Smooth muscle cell (in vitro differentiated cells): ENCODE data around the gene NOVA1. TPM values are rescaled to one million over a fixed set of nuclear protein-coding genes. Genes with fewer than 3 reads are reported as not detected.

Source experiments
- DNase-seq: peaks from one replicate; lab custom pipeline; 2025; ENCODE audit not compliant: unreplicated experiment; lab: John Stamatoyannopoulos, UW
- H2AFZ ChIP-seq: fragments of 200-600 bp; sonication (generic); 2 replicates; pipeline ENCODE4 v1.6.0; 2016; ENCODE audit warnings: antibody characterized with exemption, low read depth, mild to moderate bottlenecking
- H3F3A ChIP-seq: fragments of 200-600 bp; sonication (generic); 2 replicates; pipeline ENCODE4 v1.6.0; 2017; ENCODE audit warnings: antibody characterized with exemption, low read depth
- H3K27ac ChIP-seq: fragments of 200-600 bp; sonication (generic); 2 replicates; pipeline ENCODE4 v1.5.1; 2016; ENCODE audit warnings: low read depth, mild to moderate bottlenecking
- H3K27me3 ChIP-seq: fragments of 200-600 bp; sonication (generic); 2 replicates; pipeline ENCODE4 v1.6.1; 2016; ENCODE audit warnings: low read depth, mild to moderate bottlenecking
- H3K36me3 ChIP-seq: fragments of 200-600 bp; sonication (generic); 2 replicates; pipeline ENCODE4 v1.5.1; 2016; ENCODE audit warnings: low read depth
- H3K4me1 ChIP-seq: fragments of 200-600 bp; sonication (generic); 2 replicates; pipeline ENCODE4 v1.5.1; 2016; ENCODE audit warnings: low read depth
- H3K4me2 ChIP-seq: fragments of 200-600 bp; sonication (generic); 2 replicates; pipeline ENCODE4 v1.6.0; 2016; ENCODE audit warnings: mild to moderate bottlenecking
- H3K4me3 ChIP-seq: fragments of 200-600 bp; sonication (generic); 2 replicates; pipeline ENCODE4 v1.5.1; 2016; ENCODE audit warnings: mild to moderate bottlenecking
- H3K79me2 ChIP-seq: fragments of 200-600 bp; sonication (generic); 2 replicates; pipeline ENCODE4 v1.6.0; 2016; ENCODE audit warnings: low read depth, mild to moderate bottlenecking
- H3K9ac ChIP-seq: fragments of 200-600 bp; sonication (generic); 2 replicates; pipeline ENCODE4 v1.6.0; 2016; ENCODE audit warnings: low read depth
- H3K9me3 ChIP-seq: fragments of 200-600 bp; sonication (generic); replicated peaks from 2 replicates; pipeline ENCODE4 v1.5.1; 2016; ENCODE audit warnings: low read depth
- H4K20me1 ChIP-seq: fragments of 200-600 bp; sonication (generic); 2 replicates; pipeline ENCODE4 v1.6.0; 2016; ENCODE audit warnings: low read depth
- WGBS: methylation state at CpG from one replicate; pipeline ENCODE4 v1.1.7; 2016; ENCODE audit warnings: low lambda C conversion rate; 5-methylcytosine and 5-hydroxymethylcytosine counted together
- polyA plus RNA-seq: library from polyadenylated mRNA; unstranded; fragments of >200 nt; fragmentation: Nextera tagmentation; extraction: Ambion mirVana; gene quantifications from 2 replicates; pipeline ENCODE4 v1.2.1, GENCODE V29; 2016
- total RNA-seq: library from RNA; depleted of rRNA; stranded (reverse); fragments of >200 nt; gene quantifications from 2 replicates; pipeline ENCODE4 v1.2.3, GENCODE V29; 2014
- TF ChIP-seq, protein P1 (sequence below): fragments of 200-600 bp; sonication (generic); IDR thresholded peaks from 2 replicates; pipeline ENCODE4 v1.5.1; 2017; ENCODE audit warnings: borderline replicate concordance, mild to moderate bottlenecking, antibody characterized with exemption; ENCODE audit not compliant: insufficient read depth, poor library complexity, severe bottlenecking

Gene NOVA1
- total and polyA plus RNA-seq, 2 experiments from 2014 or later: 1.2 to 4.6 TPM

- Histone ChIP-seq H3K9ac (no peak overlapping the region), H3K4me1 (no peaks in the 10 kb centered on the region), H3K27me3 (no peaks in the 10 kb centered on the region), H3K4me3 (no peak overlapping the region), H3K36me3 (no peaks in the 10 kb centered on the region), H3K4me2 (no peak overlapping the region), H3K27ac (no peak overlapping the region), H3K79me2 (no peaks in the 10 kb centered on the region), H3F3A (no peaks in the 10 kb centered on the region), H4K20me1 (no peaks in the 10 kb centered on the region), H3K9me3 (no peaks in the 10 kb centered on the region), H2AFZ (no peak overlapping the region)
- no peak for DNase-seq
- 79% methylated on average over 3 of the region's 3 CpGs for WGBS
- TF ChIP-seq, protein P1, sequence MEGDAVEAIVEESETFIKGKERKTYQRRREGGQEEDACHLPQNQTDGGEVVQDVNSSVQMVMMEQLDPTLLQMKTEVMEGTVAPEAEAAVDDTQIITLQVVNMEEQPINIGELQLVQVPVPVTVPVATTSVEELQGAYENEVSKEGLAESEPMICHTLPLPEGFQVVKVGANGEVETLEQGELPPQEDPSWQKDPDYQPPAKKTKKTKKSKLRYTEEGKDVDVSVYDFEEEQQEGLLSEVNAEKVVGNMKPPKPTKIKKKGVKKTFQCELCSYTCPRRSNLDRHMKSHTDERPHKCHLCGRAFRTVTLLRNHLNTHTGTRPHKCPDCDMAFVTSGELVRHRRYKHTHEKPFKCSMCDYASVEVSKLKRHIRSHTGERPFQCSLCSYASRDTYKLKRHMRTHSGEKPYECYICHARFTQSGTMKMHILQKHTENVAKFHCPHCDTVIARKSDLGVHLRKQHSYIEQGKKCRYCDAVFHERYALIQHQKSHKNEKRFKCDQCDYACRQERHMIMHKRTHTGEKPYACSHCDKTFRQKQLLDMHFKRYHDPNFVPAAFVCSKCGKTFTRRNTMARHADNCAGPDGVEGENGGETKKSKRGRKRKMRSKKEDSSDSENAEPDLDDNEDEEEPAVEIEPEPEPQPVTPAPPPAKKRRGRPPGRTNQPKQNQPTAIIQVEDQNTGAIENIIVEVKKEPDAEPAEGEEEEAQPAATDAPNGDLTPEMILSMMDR: no peak
Measured at GRCh38 chr14:26454105-26454504, 143.7 kb downstream of the NOVA1 start.

DNA sequence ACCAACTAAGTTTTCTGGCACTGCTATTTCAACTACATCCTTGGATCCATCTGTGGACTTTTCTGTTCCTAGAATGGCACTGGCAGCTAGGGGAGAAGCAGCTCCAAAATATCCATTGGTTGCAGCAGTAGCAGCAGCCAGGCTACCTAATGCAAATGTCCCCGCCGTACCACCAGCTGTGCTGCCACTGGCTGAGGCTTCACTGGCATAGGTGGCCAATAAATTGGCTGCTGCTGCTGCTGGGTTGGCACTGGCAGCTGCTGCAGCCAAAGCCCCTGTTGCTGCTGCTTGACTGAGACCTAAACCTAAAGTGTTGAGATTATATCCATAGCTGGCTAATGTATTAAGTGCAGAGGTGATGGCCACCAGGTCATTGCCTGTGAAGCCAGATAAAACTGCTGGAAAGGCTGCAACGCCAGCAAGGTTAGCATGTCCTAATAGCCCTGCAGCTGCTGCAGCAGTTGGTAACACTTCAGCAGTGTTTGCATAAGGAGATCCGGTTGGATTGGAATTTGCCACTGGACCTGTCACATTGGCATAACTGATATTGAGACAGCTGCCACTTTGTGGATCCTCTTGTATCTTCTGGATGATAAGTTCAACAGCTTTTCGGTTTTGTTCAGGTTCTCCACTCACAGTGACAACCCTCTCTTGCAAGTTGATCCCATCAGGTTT, 149.5 kb downstream of the NOVA1 start:
- no peak for DNase-seq
- no peaks in the 10 kb centered on the region for H3K79me2 ChIP-seq
- WGBS: 89% methylated on average over 5 of the region's 5 CpGs
- H2AFZ ChIP-seq: no peak overlapping the region
- no peaks in the 10 kb centered on the region for H3K9me3 ChIP-seq
- H3K36me3 ChIP-seq: no peaks in the 10 kb centered on the region
- no peaks in the 10 kb centered on the region for H4K20me1 ChIP-seq
- H3K4me1 ChIP-seq: no peaks in the 10 kb centered on the region
- no peaks in the 10 kb centered on the region for H3F3A ChIP-seq
- no peak overlapping the region for H3K4me2 ChIP-seq
- no peak overlapping the region for H3K9ac ChIP-seq
- TF ChIP-seq, protein P1: no peak
- H3K27me3 ChIP-seq: no peaks in the 10 kb centered on the region
- H3K27ac ChIP-seq: no peak overlapping the region
- H3K4me3 ChIP-seq: no peak overlapping the region

DNA sequence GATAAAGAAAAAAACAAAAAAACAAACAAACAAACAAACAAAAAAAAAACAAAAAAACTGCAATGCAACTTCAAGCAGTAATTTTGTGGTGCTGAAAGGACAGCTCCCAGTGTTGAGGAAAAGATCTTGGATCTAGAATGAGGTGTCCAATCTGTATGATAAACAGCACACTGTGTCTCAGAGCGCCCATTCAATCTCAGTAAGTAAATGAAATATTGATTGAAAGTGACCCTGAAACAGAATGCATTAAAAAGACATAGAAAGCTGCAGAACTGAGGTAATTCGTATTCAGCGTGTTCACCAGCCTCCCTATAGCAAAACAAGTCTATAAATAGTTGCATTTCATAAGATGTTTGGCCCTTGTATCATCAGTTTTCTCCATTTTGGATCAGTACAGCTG, 153.0 kb downstream of the NOVA1 start:
- WGBS: 87% methylated on average over 3 of the region's 3 CpGs
- H3K27ac ChIP-seq: no peak overlapping the region
- no peaks in the 10 kb centered on the region for H3K4me1 ChIP-seq
- no peaks in the 10 kb centered on the region for H3K36me3 ChIP-seq
- H3K4me2 ChIP-seq: no peak overlapping the region
- no peak overlapping the region for H2AFZ ChIP-seq
- H3K4me3 ChIP-seq: no peak overlapping the region
- no peak for DNase-seq
- H4K20me1 ChIP-seq: no peaks in the 10 kb centered on the region
- no peaks in the 10 kb centered on the region for H3K79me2 ChIP-seq
- no peaks in the 10 kb centered on the region for H3K9me3 ChIP-seq
- TF ChIP-seq, protein P1: no peak
- H3K27me3 ChIP-seq: no peaks in the 10 kb centered on the region
- H3F3A ChIP-seq: no peaks in the 10 kb centered on the region
- no peak overlapping the region for H3K9ac ChIP-seq

DNA sequence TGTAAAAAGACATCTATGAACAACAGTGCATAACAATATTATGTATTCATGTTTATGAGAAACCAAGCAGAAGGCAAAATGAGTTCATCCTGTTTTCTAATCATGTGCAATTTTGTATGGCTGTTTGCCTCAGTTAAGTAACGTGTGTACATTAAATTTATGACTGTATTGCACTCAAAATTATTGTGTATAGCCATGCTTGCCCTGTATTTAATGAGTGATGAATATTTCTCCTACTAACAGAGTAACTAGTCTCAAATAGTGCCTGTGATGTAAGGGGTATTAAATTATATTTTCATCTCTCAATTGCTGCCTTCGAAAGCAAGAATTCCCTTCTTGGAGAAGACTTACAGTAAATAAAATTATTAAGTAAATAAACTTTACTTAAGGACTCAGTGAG, 154.2 kb downstream of the NOVA1 start:
- DNase-seq: no peak
- TF ChIP-seq, protein P1: no peak
- H3K27me3 ChIP-seq: no peaks in the 10 kb centered on the region
- no peaks in the 10 kb centered on the region for H3F3A ChIP-seq
- no peak overlapping the region for H3K4me2 ChIP-seq
- H3K27ac ChIP-seq: no peak overlapping the region
- no peaks in the 10 kb centered on the region for H3K36me3 ChIP-seq
- H3K9me3 ChIP-seq: no peaks in the 10 kb centered on the region
- no peak overlapping the region for H2AFZ ChIP-seq
- H3K4me3 ChIP-seq: no peak overlapping the region
- WGBS: 76% methylated on average over 2 of the region's 2 CpGs
- H4K20me1 ChIP-seq: no peaks in the 10 kb centered on the region
- H3K79me2 ChIP-seq: no peaks in the 10 kb centered on the region
- no peaks in the 10 kb centered on the region for H3K4me1 ChIP-seq
- H3K9ac ChIP-seq: no peak overlapping the region
